Prostate gland (tissue), 2 donors: ENCODE measurements around the gene SYCN.

Source experiments
- POLR2A ChIP-seq: fragments of 450-650 bp; IDR thresholded peaks from one replicate; pipeline ENCODE4 v1.6.1; 2016; ENCODE audit warnings: antibody characterized with exemption, mild to moderate bottlenecking
- POLR2AphosphoS5 ChIP-seq: sonication (generic); formaldehyde crosslinking; IDR thresholded peaks from one replicate; pipeline ENCODE4 v1.6.1; 2017; ENCODE audit warnings: antibody characterized with exemption
- TF ChIP-seq, protein P1 (sequence below), 4 experiments: fragments of 200-600 bp in 2 of 4; fragments of 450-650 bp in 2 of 4; sonication (generic) in 2 of 4; IDR thresholded peaks; 1 replicate in 3 of 4; 2 replicates in 1 of 4; pipeline ENCODE4 v1.5.1; 2016 to 2019; ENCODE audit warnings: antibody characterized with exemption in 4 of 4, mild to moderate bottlenecking in 2 of 4, moderate library complexity in 2 of 4

DNA sequence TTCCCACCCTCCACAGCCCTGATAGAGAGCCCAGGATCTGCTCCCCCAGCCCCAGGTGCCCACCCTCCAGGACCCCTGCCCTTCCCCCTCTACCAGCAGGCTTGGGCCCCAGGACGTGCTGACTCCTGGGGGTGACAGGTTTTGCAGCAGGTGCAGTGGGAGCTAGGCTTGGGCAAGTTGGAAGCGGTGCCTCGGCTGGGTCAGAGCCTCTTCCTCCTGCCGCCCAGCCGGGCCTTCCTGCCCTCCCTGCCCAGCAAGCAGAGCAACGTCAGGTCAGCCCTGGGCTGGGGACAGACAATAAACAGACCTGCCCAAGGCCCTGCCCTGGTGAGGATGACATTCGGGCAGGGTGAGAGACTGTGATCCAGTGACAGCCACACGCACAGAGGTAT, 16.5 kb downstream of the SYCN start:
- TF ChIP-seq POLR2A (no peak), POLR2AphosphoS5 (no peak)
- TF ChIP-seq, protein P1, sequence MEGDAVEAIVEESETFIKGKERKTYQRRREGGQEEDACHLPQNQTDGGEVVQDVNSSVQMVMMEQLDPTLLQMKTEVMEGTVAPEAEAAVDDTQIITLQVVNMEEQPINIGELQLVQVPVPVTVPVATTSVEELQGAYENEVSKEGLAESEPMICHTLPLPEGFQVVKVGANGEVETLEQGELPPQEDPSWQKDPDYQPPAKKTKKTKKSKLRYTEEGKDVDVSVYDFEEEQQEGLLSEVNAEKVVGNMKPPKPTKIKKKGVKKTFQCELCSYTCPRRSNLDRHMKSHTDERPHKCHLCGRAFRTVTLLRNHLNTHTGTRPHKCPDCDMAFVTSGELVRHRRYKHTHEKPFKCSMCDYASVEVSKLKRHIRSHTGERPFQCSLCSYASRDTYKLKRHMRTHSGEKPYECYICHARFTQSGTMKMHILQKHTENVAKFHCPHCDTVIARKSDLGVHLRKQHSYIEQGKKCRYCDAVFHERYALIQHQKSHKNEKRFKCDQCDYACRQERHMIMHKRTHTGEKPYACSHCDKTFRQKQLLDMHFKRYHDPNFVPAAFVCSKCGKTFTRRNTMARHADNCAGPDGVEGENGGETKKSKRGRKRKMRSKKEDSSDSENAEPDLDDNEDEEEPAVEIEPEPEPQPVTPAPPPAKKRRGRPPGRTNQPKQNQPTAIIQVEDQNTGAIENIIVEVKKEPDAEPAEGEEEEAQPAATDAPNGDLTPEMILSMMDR (IDR thresholded peaks at IDR 0.05), result no peak
